ENCODE data around the gene N4BP2L1. TPM values are rescaled to one million over a fixed set of nuclear protein-coding genes. Genes with fewer than 3 reads are reported as not detected.
"Not testable (repeated sequence)": the region's sequence is repeated elsewhere in the genome, so short reads cannot be mapped to it uniquely, and the experiment has no call there.

N4BP2L1 gene
- polyA plus RNA-seq, 3 donors from 2014 or later = 48.9 to 74.6 (median 67.6) TPM

DNA sequence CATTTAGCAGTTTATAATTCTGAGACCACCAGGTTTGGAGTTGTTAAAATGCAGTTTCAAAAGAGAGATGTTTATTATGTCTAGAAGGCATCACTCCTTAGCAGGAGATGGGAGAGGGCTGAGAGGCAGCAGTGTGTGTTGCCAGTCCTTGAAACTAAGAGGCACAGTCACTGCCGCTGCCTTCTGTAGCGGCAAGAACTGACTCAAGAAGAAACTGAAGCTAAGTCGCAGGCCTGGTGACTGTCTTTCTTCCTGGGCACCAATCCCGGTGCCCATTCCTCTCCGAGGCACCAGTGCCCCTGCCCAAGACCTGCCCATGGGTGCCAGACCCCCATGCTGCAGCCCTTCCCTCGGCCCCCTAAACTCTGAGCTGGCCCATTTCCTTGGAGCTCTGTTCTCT is 20.1 kb downstream of the N4BP2L1 start:
- no peak for DNase-seq
- Mint-ChIP-seq H3K9me3 (no peaks in the 10 kb centered on the region), H3K4me3 (no peak overlapping the region), H3K36me3 (peaks cover 19 to 32% (median 22%) of the 10 kb centered on the region in 3 donors), H3K27ac (no peak overlapping the region), H3K4me1 (peaks cover 12 to 22% of the 10 kb centered on the region in 2 donors), H3K27me3 (ENCODE audit: low read depth in 3 of 3) (peaks cover 0 to 2% (median 0%) of the 10 kb centered on the region in 3 donors)

DNA sequence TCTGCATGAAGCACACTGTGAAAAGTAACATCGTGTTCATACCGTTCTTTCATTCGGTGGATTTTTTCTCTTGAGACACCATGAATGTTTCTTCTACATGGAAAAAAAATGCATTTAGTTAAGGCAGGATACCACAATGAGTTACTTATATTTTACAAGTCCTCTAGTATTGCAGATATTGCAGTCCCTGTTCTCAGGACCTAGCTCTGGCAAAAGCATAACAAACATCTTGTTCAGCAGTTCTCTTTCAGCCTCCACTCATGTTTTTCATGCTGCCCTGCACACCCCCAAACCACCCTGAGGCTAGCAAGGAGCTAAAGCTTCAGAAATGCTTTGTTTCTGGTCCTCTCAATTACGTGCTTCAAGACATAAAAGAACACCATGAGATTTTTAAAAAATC is 24.8 kb downstream of the N4BP2L1 start:
- Mint-ChIP-seq H3K27me3 (ENCODE audit: low read depth in 3 of 3) (no peaks in the 10 kb centered on the region), H3K9me3 (no peaks in the 10 kb centered on the region), H3K4me1 (no peaks in the 10 kb centered on the region), H3K27ac (peak overlapping the region in 1 of 6 donors; percentile 26), H3K36me3 (peaks cover 26 to 42% (median 30%) of the 10 kb centered on the region in 3 donors), H3K4me3 (no peak overlapping the region)
- no peak for DNase-seq

DNA sequence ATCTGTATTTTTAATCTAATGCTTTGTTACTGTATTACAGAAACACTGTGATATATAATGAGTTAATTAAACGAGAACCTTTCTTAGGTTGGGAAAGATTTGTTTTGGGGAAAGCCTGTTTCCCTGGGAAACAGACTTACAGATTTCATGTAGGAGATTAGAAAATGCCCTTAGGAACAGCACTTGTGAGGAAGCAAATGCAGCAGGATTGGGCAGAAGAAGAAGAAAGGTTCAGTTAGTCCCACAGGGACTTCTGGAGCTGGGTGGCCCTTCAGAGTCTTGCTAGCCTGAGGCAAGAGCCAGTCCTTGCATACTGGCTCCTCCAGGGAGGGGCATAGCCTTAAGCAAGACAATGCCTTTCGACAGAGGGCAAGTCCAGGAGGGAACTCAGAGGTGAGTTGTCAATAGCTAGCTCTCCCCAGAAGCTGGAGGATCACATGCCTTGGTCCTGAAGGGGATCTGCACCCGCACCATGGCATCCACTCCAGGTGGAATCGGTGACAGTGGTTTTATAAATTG is 36.8 kb downstream of the N4BP2L1 start:
- Mint-ChIP-seq H3K27me3 (ENCODE audit: low read depth in 3 of 3) (peaks cover 0 to 3% (median 1%) of the 10 kb centered on the region in 3 donors), H3K27ac (peak overlapping the region; percentile 2 to 87 (median 62)), H3K36me3 (no peaks in the 10 kb centered on the region), H3K4me3 (no peak overlapping the region), H3K9me3 (no peaks in the 10 kb centered on the region), H3K4me1 (peaks cover 14 to 19% of the 10 kb centered on the region in 2 donors)
- DNase-seq = no peak

- H3K4me3 Mint-ChIP-seq = peak overlapping the region in 4 of 5 donors; percentile 49 to 76 (median 60)
- peaks cover 0 to 3% (median 1%) of the 10 kb centered on the region in 3 donors for H3K27me3 Mint-ChIP-seq (ENCODE audit: low read depth in 3 of 3)
- no peak for DNase-seq
- H3K27ac Mint-ChIP-seq = peak overlapping the region; percentile 2 to 87 (median 74)
- no peaks in the 10 kb centered on the region for H3K36me3 Mint-ChIP-seq
- H3K4me1 Mint-ChIP-seq = peaks cover 14 to 19% of the 10 kb centered on the region in 2 donors
- H3K9me3 Mint-ChIP-seq = no peaks in the 10 kb centered on the region
These were observed 37.4 kb downstream of the N4BP2L1 start for GRCh38 chr13:32390484-32390883.

- no peaks in the 10 kb centered on the region for H3K36me3 Mint-ChIP-seq
- peak overlapping the region in 5 of 6 donors; percentile 39 to 82 (median 60) for H3K27ac Mint-ChIP-seq
- peak overlapping the region; percentile 5 to 76 (median 44) for H3K4me3 Mint-ChIP-seq
- H3K27me3 Mint-ChIP-seq (ENCODE audit: low read depth in 3 of 3) = peaks cover 0 to 3% (median 1%) of the 10 kb centered on the region in 3 donors
- H3K9me3 Mint-ChIP-seq = no peaks in the 10 kb centered on the region
- peak; percentile 43 to 47 (median 47) for DNase-seq
- peaks cover 14 to 19% of the 10 kb centered on the region in 2 donors for H3K4me1 Mint-ChIP-seq
These were observed 37.9 kb downstream of the N4BP2L1 start for GRCh38 chr13:32390048-32390447.

GRCh38 chr13:32385410-32385809 is 42.5 kb downstream of the N4BP2L1 start:
- Mint-ChIP-seq H3K4me3 (no peak overlapping the region), H3K27me3 (ENCODE audit: low read depth in 3 of 3) (peaks cover 0 to 3% (median 1%) of the 10 kb centered on the region in 3 donors), H3K9me3 (no peaks in the 10 kb centered on the region), H3K4me1 (peaks cover 9 to 12% of the 10 kb centered on the region in 2 donors), H3K36me3 (no peaks in the 10 kb centered on the region), H3K27ac (no peak overlapping the region)
- no peak for DNase-seq

GRCh38 chr13:32384702-32385101 is 43.2 kb downstream of the N4BP2L1 start:
- H3K4me1 Mint-ChIP-seq = peaks cover 3 to 5% of the 10 kb centered on the region in 2 donors

DNA sequence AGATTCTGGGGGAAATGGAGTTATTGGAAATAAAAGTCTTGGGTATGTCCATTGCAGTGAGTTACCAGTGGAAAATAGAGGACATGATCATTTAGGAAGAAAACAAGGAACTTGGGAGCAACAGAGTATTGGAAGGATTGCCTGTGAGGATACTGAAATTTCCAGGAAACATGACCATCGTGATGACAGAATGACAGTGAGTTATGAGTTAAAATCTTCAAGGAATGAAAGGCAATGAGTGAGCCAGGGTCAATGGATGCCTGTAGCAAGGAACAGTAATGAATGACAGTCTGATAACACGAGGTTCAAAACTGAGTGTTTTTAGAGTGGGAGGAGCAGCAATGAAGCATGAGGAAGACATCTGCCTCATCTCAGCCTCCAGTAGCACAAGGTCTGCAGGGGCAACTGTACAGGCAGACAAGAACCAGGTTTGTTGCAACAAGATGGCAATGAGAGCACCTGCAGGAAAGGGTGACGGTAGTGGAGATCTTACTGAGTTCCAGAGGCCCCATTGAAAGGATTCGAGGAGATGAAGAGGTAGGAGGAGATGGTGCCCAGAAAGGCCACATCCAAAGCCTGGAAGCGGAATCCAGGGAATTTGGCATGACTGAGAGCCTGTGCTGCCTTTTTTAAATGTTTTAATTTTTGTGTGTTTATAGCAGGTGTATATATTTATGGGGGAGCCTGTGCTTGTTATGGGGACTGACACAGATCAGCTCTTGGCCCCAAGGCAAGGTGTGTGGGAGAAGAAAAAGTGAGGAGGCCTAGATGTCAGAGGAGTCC is 43.9 kb downstream of the N4BP2L1 start:
- H3K27me3 Mint-ChIP-seq (ENCODE audit: low read depth in 3 of 3) = peaks cover 0 to 1% (median 0%) of the 10 kb centered on the region in 3 donors
- H3K27ac Mint-ChIP-seq = no peak overlapping the region
- no peaks in the 10 kb centered on the region for H3K36me3 Mint-ChIP-seq
- no peaks in the 10 kb centered on the region for H3K4me1 Mint-ChIP-seq
- no peaks in the 10 kb centered on the region for H3K9me3 Mint-ChIP-seq
- DNase-seq = no peak
- no peak overlapping the region for H3K4me3 Mint-ChIP-seq

More at GRCh38 chr13:32384702-32385101, 43.2 kb downstream of the N4BP2L1 start:
- no peak for DNase-seq
- Mint-ChIP-seq H3K27me3 (ENCODE audit: low read depth in 3 of 3) (peaks cover 0 to 1% (median 0%) of the 10 kb centered on the region in 3 donors), H3K4me3 (no peak overlapping the region), H3K36me3 (no peaks in the 10 kb centered on the region), H3K9me3 (no peaks in the 10 kb centered on the region), H3K27ac (no peak overlapping the region)

GRCh38 chr13:32381539-32381938 is 46.4 kb downstream of the N4BP2L1 start:
- Mint-ChIP-seq H3K9me3 (no peaks in the 10 kb centered on the region), H3K4me3 (no peak overlapping the region), H3K4me1 (no peaks in the 10 kb centered on the region), H3K27me3 (ENCODE audit: low read depth in 3 of 3) (no peaks in the 10 kb centered on the region), H3K27ac (no peak overlapping the region), H3K36me3 (no peaks in the 10 kb centered on the region)
- DNase-seq = peak; percentile 19 to 45 (median 36)

DNA sequence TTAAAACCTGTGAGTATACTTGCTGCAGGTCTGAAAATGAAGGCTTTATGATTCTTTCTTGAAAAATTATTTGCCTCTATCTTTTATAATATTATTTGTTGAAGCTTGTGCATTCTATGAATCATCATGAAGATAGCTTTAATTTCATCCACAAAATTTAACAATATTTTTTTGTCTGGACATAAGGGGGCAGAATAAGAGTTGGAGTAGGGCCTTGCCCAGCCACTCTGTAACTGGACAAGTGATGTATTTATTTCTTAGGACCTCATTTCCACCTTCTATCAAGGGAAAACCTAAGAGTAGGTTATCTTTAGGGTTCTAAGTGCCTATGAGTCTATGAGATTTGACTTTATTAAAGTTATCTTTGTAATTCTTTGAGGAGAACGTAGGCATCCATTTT is 49.9 kb downstream of the N4BP2L1 start:
- Mint-ChIP-seq H3K4me3 (no peak overlapping the region), H3K36me3 (peaks cover 0 to 8% (median 0%) of the 10 kb centered on the region in 3 donors), H3K27ac (no peak overlapping the region), H3K9me3 (no peaks in the 10 kb centered on the region), H3K27me3 (ENCODE audit: low read depth in 3 of 3) (peaks cover 0 to 4% (median 0%) of the 10 kb centered on the region in 3 donors), H3K4me1 (no peaks in the 10 kb centered on the region)
- DNase-seq = no peak

- H3K9me3 Mint-ChIP-seq = no peaks in the 10 kb centered on the region
- peaks cover 0 to 8% (median 0%) of the 10 kb centered on the region in 3 donors for H3K36me3 Mint-ChIP-seq
- H3K27ac Mint-ChIP-seq = no peak overlapping the region
- DNase-seq = no peak
- no peaks in the 10 kb centered on the region for H3K4me1 Mint-ChIP-seq
- peaks cover 0 to 4% (median 0%) of the 10 kb centered on the region in 3 donors for H3K27me3 Mint-ChIP-seq (ENCODE audit: low read depth in 3 of 3)
- H3K4me3 Mint-ChIP-seq = no peak overlapping the region
These were observed 51.1 kb downstream of the N4BP2L1 start for GRCh38 chr13:32376642-32377415.

- Mint-ChIP-seq H3K4me3 (no peak overlapping the region), H3K27ac (no peak overlapping the region), H3K4me1 (no peaks in the 10 kb centered on the region), H3K27me3 (ENCODE audit: low read depth in 3 of 3) (peaks cover 0 to 4% (median 1%) of the 10 kb centered on the region in 3 donors), H3K9me3 (no peaks in the 10 kb centered on the region), H3K36me3 (peaks cover 0 to 12% (median 0%) of the 10 kb centered on the region in 3 donors)
- no peak for DNase-seq
These were observed 57.1 kb downstream of the N4BP2L1 start for GRCh38 chr13:32370805-32371204.

DNA sequence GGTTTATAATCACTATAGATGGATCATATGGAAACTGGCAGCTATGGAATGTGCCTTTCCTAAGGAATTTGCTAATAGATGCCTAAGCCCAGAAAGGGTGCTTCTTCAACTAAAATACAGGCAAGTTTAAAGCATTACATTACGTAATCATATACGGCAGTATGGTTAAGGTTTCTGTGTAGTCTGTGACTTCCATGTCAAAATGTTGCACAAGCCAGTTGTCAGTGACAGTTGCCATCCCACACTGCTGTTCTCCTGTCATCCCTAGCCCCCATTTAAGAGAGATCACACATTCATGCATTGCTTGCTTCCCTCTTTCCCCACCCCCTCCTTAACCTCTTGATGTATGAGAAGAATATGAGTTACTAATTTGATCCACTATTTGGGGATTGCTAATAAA is 65.4 kb downstream of the N4BP2L1 start:
- Mint-ChIP-seq H3K36me3 (peaks cover 0 to 3% (median 0%) of the 10 kb centered on the region in 3 donors), H3K27ac (no peak overlapping the region), H3K4me1 (no peaks in the 10 kb centered on the region), H3K27me3 (ENCODE audit: low read depth in 3 of 3) (no peaks in the 10 kb centered on the region), H3K4me3 (no peak overlapping the region), H3K9me3 (no peaks in the 10 kb centered on the region)
- no peak for DNase-seq

DNA sequence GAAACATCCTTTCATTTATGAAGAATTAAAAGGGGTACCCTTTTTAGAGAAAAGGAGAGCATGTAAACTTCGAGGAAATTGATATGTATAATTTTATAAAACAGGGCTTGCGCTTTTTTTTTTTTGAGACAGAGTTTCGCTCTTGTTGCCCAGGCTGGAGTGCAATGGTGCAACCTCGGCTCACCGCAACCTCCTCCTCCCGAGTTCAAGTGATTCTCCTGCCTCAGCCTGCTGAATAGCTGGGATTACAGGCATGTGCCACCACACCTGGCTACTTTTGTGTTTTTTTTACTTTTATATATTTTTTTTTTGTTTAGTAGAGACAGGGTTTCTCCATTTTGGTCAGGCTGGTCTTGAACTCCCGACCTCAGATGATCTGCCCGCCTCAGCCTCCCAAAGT is 72.0 kb downstream of the N4BP2L1 start:
- H3K4me3 Mint-ChIP-seq; H3K27me3 Mint-ChIP-seq (ENCODE audit: low read depth in 3 of 3); H3K27ac Mint-ChIP-seq; DNase-seq; H3K4me1 Mint-ChIP-seq; H3K9me3 Mint-ChIP-seq; H3K36me3 Mint-ChIP-seq: not testable (repeated sequence)

All from immature natural killer cell (primary cell).